ENCODE results near the gene MLXIP.

Gene MLXIP

GRCh38 chr12:122081083-122081696, 2.6 kb downstream of the MLXIP start:
- no peaks in the 10 kb centered on the region for H3K9me3 Mint-ChIP-seq (ENCODE audit: low read depth)
- peaks cover 68% of the 10 kb centered on the region for H3K4me1 Mint-ChIP-seq (ENCODE audit: low read depth)
- peak overlapping the region; percentile 92 for H3K4me3 Mint-ChIP-seq
- H3K36me3 Mint-ChIP-seq = peaks cover 9% of the 10 kb centered on the region
- peak overlapping the region; percentile 92 for H3K27ac Mint-ChIP-seq
- no peaks in the 10 kb centered on the region for H3K27me3 Mint-ChIP-seq

- Mint-ChIP-seq H3K4me3 (peak overlapping the region; percentile 92), H3K4me1 (ENCODE audit: low read depth) (peaks cover 72% of the 10 kb centered on the region), H3K9me3 (ENCODE audit: low read depth) (no peaks in the 10 kb centered on the region), H3K27ac (peak overlapping the region; percentile 92), H3K27me3 (no peaks in the 10 kb centered on the region), H3K36me3 (peaks cover 9% of the 10 kb centered on the region)
These were observed 3.2 kb downstream of the MLXIP start for GRCh38 chr12:122081697-122082221.

- Mint-ChIP-seq H3K9me3 (ENCODE audit: low read depth) (no peaks in the 10 kb centered on the region), H3K4me3 (peak overlapping the region; percentile 92), H3K27me3 (no peaks in the 10 kb centered on the region), H3K36me3 (peaks cover 14% of the 10 kb centered on the region), H3K27ac (peak overlapping the region; percentile 92), H3K4me1 (ENCODE audit: low read depth) (peaks cover 79% of the 10 kb centered on the region)
These were observed 4.2 kb downstream of the MLXIP start for GRCh38 chr12:122082621-122083356.

GRCh38 chr12:122084857-122085405, 6.4 kb downstream of the MLXIP start:
- peaks cover 14% of the 10 kb centered on the region for H3K36me3 Mint-ChIP-seq
- H3K4me3 Mint-ChIP-seq = peak overlapping the region; percentile 84
- H3K27ac Mint-ChIP-seq = peak overlapping the region; percentile 92

GRCh38 chr12:122085591-122085990, 7.0 kb downstream of the MLXIP start:
- peaks cover 91% of the 10 kb centered on the region for H3K4me1 Mint-ChIP-seq (ENCODE audit: low read depth)
- H3K36me3 Mint-ChIP-seq = peaks cover 16% of the 10 kb centered on the region
- H3K27me3 Mint-ChIP-seq = no peaks in the 10 kb centered on the region
- H3K4me3 Mint-ChIP-seq = peak overlapping the region; percentile 84
- peak overlapping the region; percentile 93 for H3K27ac Mint-ChIP-seq
- H3K9me3 Mint-ChIP-seq (ENCODE audit: low read depth) = no peaks in the 10 kb centered on the region

More at GRCh38 chr12:122084857-122085405, 6.4 kb downstream of the MLXIP start:
- peaks cover 94% of the 10 kb centered on the region for H3K4me1 Mint-ChIP-seq (ENCODE audit: low read depth)
- H3K9me3 Mint-ChIP-seq (ENCODE audit: low read depth) = no peaks in the 10 kb centered on the region
- H3K27me3 Mint-ChIP-seq = no peaks in the 10 kb centered on the region

GRCh38 chr12:122086116-122086515, 7.6 kb downstream of the MLXIP start:
- H3K9me3 Mint-ChIP-seq (ENCODE audit: low read depth) = no peaks in the 10 kb centered on the region
- peaks cover 17% of the 10 kb centered on the region for H3K36me3 Mint-ChIP-seq
- H3K27ac Mint-ChIP-seq = peak overlapping the region; percentile 93
- H3K4me1 Mint-ChIP-seq (ENCODE audit: low read depth) = peaks cover 87% of the 10 kb centered on the region
- H3K27me3 Mint-ChIP-seq = no peaks in the 10 kb centered on the region
- H3K4me3 Mint-ChIP-seq = peak overlapping the region; percentile 84

GRCh38 chr12:122086641-122087285, 8.2 kb downstream of the MLXIP start:
- no peaks in the 10 kb centered on the region for H3K27me3 Mint-ChIP-seq
- peak overlapping the region; percentile 84 for H3K4me3 Mint-ChIP-seq
- H3K36me3 Mint-ChIP-seq = peaks cover 20% of the 10 kb centered on the region
- H3K9me3 Mint-ChIP-seq (ENCODE audit: low read depth) = no peaks in the 10 kb centered on the region
- peak overlapping the region; percentile 93 for H3K27ac Mint-ChIP-seq
- peaks cover 81% of the 10 kb centered on the region for H3K4me1 Mint-ChIP-seq (ENCODE audit: low read depth)

GRCh38 chr12:122087431-122088178, 9.0 kb downstream of the MLXIP start:
- no peaks in the 10 kb centered on the region for H3K27me3 Mint-ChIP-seq
- H3K36me3 Mint-ChIP-seq = peaks cover 21% of the 10 kb centered on the region
- no peaks in the 10 kb centered on the region for H3K9me3 Mint-ChIP-seq (ENCODE audit: low read depth)
- peaks cover 72% of the 10 kb centered on the region for H3K4me1 Mint-ChIP-seq (ENCODE audit: low read depth)
- peak overlapping the region; percentile 65 for H3K4me3 Mint-ChIP-seq
- H3K27ac Mint-ChIP-seq = peak overlapping the region; percentile 89

- Mint-ChIP-seq H3K4me1 (ENCODE audit: low read depth) (peaks cover 66% of the 10 kb centered on the region), H3K9me3 (ENCODE audit: low read depth) (no peaks in the 10 kb centered on the region), H3K27ac (peak overlapping the region; percentile 89), H3K4me3 (peak overlapping the region; percentile 15), H3K36me3 (peaks cover 21% of the 10 kb centered on the region), H3K27me3 (no peaks in the 10 kb centered on the region)
These were observed 9.7 kb downstream of the MLXIP start for GRCh38 chr12:122088179-122088810.

GRCh38 chr12:122089077-122089476, 10.5 kb downstream of the MLXIP start:
- no peaks in the 10 kb centered on the region for H3K27me3 Mint-ChIP-seq
- peaks cover 17% of the 10 kb centered on the region for H3K36me3 Mint-ChIP-seq
- peaks cover 58% of the 10 kb centered on the region for H3K4me1 Mint-ChIP-seq (ENCODE audit: low read depth)
- no peaks in the 10 kb centered on the region for H3K9me3 Mint-ChIP-seq (ENCODE audit: low read depth)
- H3K27ac Mint-ChIP-seq = peak overlapping the region; percentile 75
- peak overlapping the region; percentile 15 for H3K4me3 Mint-ChIP-seq

- Mint-ChIP-seq H3K4me3 (peak overlapping the region; percentile 60), H3K27ac (no peak overlapping the region), H3K9me3 (ENCODE audit: low read depth) (no peaks in the 10 kb centered on the region), H3K4me1 (ENCODE audit: low read depth) (peaks cover 41% of the 10 kb centered on the region), H3K27me3 (no peaks in the 10 kb centered on the region), H3K36me3 (peaks cover 12% of the 10 kb centered on the region)
These were observed 12.4 kb downstream of the MLXIP start for GRCh38 chr12:122090759-122091515.

GRCh38 chr12:122093098-122093883, 14.7 kb downstream of the MLXIP start:
- H3K36me3 Mint-ChIP-seq = peaks cover 7% of the 10 kb centered on the region
- no peak overlapping the region for H3K27ac Mint-ChIP-seq
- H3K9me3 Mint-ChIP-seq (ENCODE audit: low read depth) = no peaks in the 10 kb centered on the region
- H3K4me1 Mint-ChIP-seq (ENCODE audit: low read depth) = peaks cover 39% of the 10 kb centered on the region
- H3K27me3 Mint-ChIP-seq = no peaks in the 10 kb centered on the region
- no peak overlapping the region for H3K4me3 Mint-ChIP-seq
